Heart left ventricle (tissue), 16 donors: ENCODE data around the gene VWC2. TPM values are rescaled to one million over a fixed set of nuclear protein-coding genes. Genes with fewer than 3 reads are reported as not detected.

ENCODE experiments used
- ATAC-seq, 4 donors: fragments of 200-7000 bp; cut with Tn5 transposase; one replicate each; pipeline ENCODE4 v1.9.1; 2020 to 2022; ENCODE audit warnings: moderate library complexity in 4 of 4, mild to moderate bottlenecking in 3 of 4, moderate number of reproducible peaks in 1 of 4
- DNase-seq, 5 donors: peaks; one replicate each; pipeline ENCODE4 v3.0.0-alpha.2; 2020
- H3K27ac ChIP-seq, 12 donors: fragments of 200-600 bp; sonication (generic) in 4 of 12; one replicate each; pipeline versions ENCODE4 v1.5.0 to v1.8.0; 2016 to 2022; ENCODE audit warnings: mild to moderate bottlenecking in 2 of 12
- H3K27me3 ChIP-seq, 9 donors: fragments of 200-600 bp; sonication (generic) in 2 of 9; one replicate each; pipeline versions ENCODE4 v1.5.1 to v1.8.0; 2016 to 2022; ENCODE audit warnings: mild to moderate bottlenecking in 3 of 9
- H3K36me3 ChIP-seq, 9 donors: fragments of 200-600 bp; sonication (generic) in 2 of 9; one replicate each; pipeline versions ENCODE4 v1.5.0 to v1.8.0; 2018 to 2022; ENCODE audit warnings: mild to moderate bottlenecking in 2 of 9
- H3K4me1 ChIP-seq, 12 donors: fragments of 200-600 bp; sonication (generic) in 4 of 12; one replicate each; pipeline versions ENCODE4 v1.5.0 to v1.8.0; 2016 to 2022; ENCODE audit warnings: mild to moderate bottlenecking in 3 of 12
- H3K4me3 ChIP-seq, 12 donors: fragments of 200-600 bp; sonication (generic) in 4 of 12; one replicate each; pipeline versions ENCODE4 v1.5.0 to v1.8.0; 2017 to 2022; ENCODE audit warnings: mild to moderate bottlenecking in 9 of 12, moderate library complexity in 4 of 12
- H3K9me3 ChIP-seq, 12 donors: fragments of 200-600 bp; sonication (generic) in 4 of 12; one replicate each; pipeline versions ENCODE4 v1.5.0 to v1.8.0; 2016 to 2022; ENCODE audit warnings: mild to moderate bottlenecking in 1 of 12
- POLR2A ChIP-seq, 2 donors: fragments of 450-650 bp; IDR thresholded peaks; one replicate each; pipeline ENCODE4 v1.6.1; 2017; ENCODE audit warnings: antibody characterized with exemption in 2 of 2, mild to moderate bottlenecking in 2 of 2, moderate library complexity in 2 of 2
- WGBS, 4 donors: extraction: QIAGEN DNeasy Blood & Tissue Kit in 2 of 4; methylation state at CpG; one replicate each; pipeline versions ENCODE4 v1.1.5 to v1.1.7; 2013 to 2018; 5-methylcytosine and 5-hydroxymethylcytosine counted together
- intact Hi-C, 10 donors: fragments of 100-400 bp; cut with DNase I; formaldehyde crosslinking; loops; one replicate each; pipeline versions ENCODE4 v1.11.1 to v1.14.2; 2022
- polyA plus RNA-seq, 2 donors: library from polyadenylated mRNA; stranded (reverse); fragments of 200-250 nt; gene quantifications; one replicate each; pipeline ENCODE4 v1.2.3, GENCODE V29; 2013
- total RNA-seq, 9 donors: library from RNA; depleted of rRNA in 2 of 9; stranded (reverse); fragments of >200 nt in 2 of 9; fragmentation: NEBNext Ultra II Directional in 3 of 9; extraction: Animal tissue kit (Norgen Biotek cat#: 25700) in 3 of 9; gene quantifications; one replicate each; pipeline versions ENCODE4 v1.1.0 to v1.2.4, GENCODE V29; 2016 to 2023
- TF ChIP-seq, protein P1 (sequence below), 12 donors: fragments of 200-600 bp; sonication (generic) in 4 of 12; IDR thresholded peaks; one replicate each; pipeline versions ENCODE4 v1.5.0 to v1.8.0; 2018 to 2022; ENCODE audit warnings: antibody characterized with exemption in 12 of 12, mild to moderate bottlenecking in 5 of 12
- donor health status: ischemic (EF 13 %, LVEDD 7.1; RV severe dilation, severe dysfunction).
- donor health status: healthy with polysubstance abuse.
- donor health status: DM: no; HTN: yes; CAD: no.
- donor health status: DM: no; HTN: no; CAD: no.
- donor health status: ischemic (EF 25% LVEDD 6.9; RV normal size, moderate dysfunction).
- donor health status: ischemic (EF 25% LVEDD 5.7; RV mildly dilated, moderate dysfunction).
- donor health status: healthy.
- donor health status: DM: yes; HTN: yes; CAD: no.
- donor health status: ischemic (EF 35%, LVEDD 5.7; RV mildly dilated, moderate dysfunction).
- donor health status: nonischemic (EF 11% LVEDD 7.7; RV severe dilation, severe dysfunction).
- donor health status: DM: yes; HTN: yes; CAD: no.
- donor health status: PGD.
- donor health status: ischemic (EF 29% LVEDD 5.4; RV normal size, mild dysfunction).
- donor health status: nonischemic (EF 23%, LVEDD 6.1; RV moderate dilation, normal function).

VWC2 gene
- total and polyA plus RNA-seq, 11 donors = 2.3 to 10.1 (median 6.7) TPM

DNA sequence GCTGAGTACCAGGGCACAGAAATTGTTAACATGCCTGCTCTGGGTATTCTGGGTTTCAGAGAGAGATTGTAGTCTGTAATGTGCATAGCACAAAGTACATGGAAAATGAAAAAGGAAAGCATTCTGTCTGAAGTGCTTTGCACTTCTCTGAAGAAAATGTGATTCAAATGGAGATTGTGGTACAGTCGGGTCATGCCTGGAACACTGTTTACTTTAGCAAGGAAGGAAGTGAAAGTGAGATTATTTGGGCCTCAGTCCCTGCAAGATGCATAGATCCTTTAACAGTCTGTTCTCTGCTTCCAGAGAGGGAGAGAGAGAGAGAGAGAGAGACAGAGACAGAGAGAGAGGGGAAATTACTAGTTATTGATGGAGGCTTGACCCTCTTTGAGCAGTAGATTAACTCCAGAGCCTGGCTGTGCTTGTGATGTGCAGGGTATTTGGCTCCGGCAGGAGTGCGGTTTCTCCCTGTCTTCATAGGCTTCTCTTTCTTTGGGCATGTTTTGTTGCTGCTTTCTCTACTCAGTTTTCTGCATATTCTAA is 5.4 kb downstream of the VWC2 start:
- H3K27me3 ChIP-seq = peaks cover 0 to 33% (median 3%) of the 10 kb centered on the region in 9 donors
- 26 to 39% (median 31%) methylated on average over 3 of the region's 3 CpGs for WGBS, 4 donors
- no peaks in the 10 kb centered on the region for H3K9me3 ChIP-seq
- TF ChIP-seq, protein P1, sequence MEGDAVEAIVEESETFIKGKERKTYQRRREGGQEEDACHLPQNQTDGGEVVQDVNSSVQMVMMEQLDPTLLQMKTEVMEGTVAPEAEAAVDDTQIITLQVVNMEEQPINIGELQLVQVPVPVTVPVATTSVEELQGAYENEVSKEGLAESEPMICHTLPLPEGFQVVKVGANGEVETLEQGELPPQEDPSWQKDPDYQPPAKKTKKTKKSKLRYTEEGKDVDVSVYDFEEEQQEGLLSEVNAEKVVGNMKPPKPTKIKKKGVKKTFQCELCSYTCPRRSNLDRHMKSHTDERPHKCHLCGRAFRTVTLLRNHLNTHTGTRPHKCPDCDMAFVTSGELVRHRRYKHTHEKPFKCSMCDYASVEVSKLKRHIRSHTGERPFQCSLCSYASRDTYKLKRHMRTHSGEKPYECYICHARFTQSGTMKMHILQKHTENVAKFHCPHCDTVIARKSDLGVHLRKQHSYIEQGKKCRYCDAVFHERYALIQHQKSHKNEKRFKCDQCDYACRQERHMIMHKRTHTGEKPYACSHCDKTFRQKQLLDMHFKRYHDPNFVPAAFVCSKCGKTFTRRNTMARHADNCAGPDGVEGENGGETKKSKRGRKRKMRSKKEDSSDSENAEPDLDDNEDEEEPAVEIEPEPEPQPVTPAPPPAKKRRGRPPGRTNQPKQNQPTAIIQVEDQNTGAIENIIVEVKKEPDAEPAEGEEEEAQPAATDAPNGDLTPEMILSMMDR (IDR thresholded peaks at IDR 0.05) = no peak
- no peak for TF ChIP-seq POLR2A (IDR thresholded peaks at IDR 0.05)
- intact Hi-C loops = loop anchor here in 5 of 10 donors (5.0 to 10.0 kb wide), 6 partner anchors 64 to 292 kb away; no protein-coding TSS in a partner anchor
- no peaks in the 10 kb centered on the region for H3K36me3 ChIP-seq
- ATAC-seq (no peak), DNase-seq (no peak)
- peak overlapping the region in 6 of 12 donors; percentile 3 to 24 (median 8) for H3K4me3 ChIP-seq
- H3K4me1 ChIP-seq = peaks cover 0 to 54% (median 7%) of the 10 kb centered on the region in 12 donors
- peak overlapping the region; percentile 9 to 94 (median 43) for H3K27ac ChIP-seq

DNA sequence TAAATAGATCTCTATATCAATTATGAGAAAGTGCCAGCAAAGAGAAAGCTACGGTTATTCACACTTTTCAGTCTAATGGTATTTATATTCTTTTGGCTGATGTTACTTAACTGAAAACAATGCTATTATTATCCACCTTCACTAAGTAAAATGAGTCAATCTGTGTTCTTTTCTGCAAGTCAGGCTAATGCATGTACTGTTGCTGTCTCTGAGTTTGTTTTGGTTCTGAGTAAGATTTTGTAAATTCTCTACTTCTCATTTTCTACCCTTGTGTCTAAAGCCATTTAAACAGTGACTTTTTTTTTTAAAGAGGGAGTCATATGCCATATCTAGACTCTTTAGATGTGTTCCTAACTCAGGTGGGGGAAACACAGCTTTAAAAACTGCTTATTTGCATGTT is 7.5 kb downstream of the VWC2 start:
- intact Hi-C loops = loop anchor here in 1 of 10 donors (5.0 kb wide), 1 partner anchor 149 kb away; no protein-coding TSS in a partner anchor
- peaks cover 0 to 12% (median 0%) of the 10 kb centered on the region in 9 donors for H3K27me3 ChIP-seq
- ATAC-seq = no peak
- no peaks in the 10 kb centered on the region for H3K9me3 ChIP-seq
- no peaks in the 10 kb centered on the region for H3K36me3 ChIP-seq
- H3K4me1 ChIP-seq = peaks cover 0 to 59% (median 10%) of the 10 kb centered on the region in 12 donors
- 49 to 60% (median 55%) methylated on average over 1 of the region's 1 CpG for WGBS, 4 donors
- DNase-seq = no peak
- no peak for TF ChIP-seq POLR2A (IDR thresholded peaks at IDR 0.05)
- TF ChIP-seq, protein P1 (IDR thresholded peaks at IDR 0.05) = no peak
- peak overlapping the region in 6 of 12 donors; percentile 4 to 53 (median 27) for H3K27ac ChIP-seq
- H3K4me3 ChIP-seq = no peak overlapping the region

DNA sequence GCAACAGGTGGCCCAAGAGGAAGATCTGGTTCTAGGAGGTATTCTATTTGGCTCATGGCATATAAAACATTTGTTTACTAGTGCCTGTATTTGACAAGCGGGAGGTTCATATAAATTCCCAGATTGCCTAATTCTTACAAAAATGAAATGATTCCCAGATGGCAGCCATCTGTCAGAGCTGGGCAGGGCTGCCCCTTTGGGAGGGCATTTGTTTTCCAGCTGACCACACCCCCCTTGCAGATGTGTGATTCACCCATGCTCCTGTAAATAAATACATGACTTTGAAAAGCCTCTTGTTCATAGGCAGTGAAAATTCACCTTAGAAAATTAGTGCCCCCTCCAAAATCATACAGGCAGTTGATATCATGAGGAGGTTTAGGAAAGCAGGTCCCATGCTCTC is 8.6 kb downstream of the VWC2 start:
- no peak for ATAC-seq
- H3K27ac ChIP-seq = peak overlapping the region in 4 of 12 donors; percentile 11 to 77 (median 38)
- no peak overlapping the region for H3K4me3 ChIP-seq
- intact Hi-C loops = loop anchor here in 1 of 10 donors (5.0 kb wide), 1 partner anchor 150 kb away; no protein-coding TSS in a partner anchor
- no peaks in the 10 kb centered on the region for H3K36me3 ChIP-seq
- no peak for DNase-seq
- H3K27me3 ChIP-seq = peaks cover 0 to 5% (median 0%) of the 10 kb centered on the region in 9 donors
- WGBS, 4 donors = 75 to 98% (median 90%) methylated on average over 1 of the region's 1 CpG
- TF ChIP-seq, protein P1 (IDR thresholded peaks at IDR 0.05) = no peak
- TF ChIP-seq POLR2A (IDR thresholded peaks at IDR 0.05) = no peak
- H3K4me1 ChIP-seq = peaks cover 0 to 55% (median 10%) of the 10 kb centered on the region in 12 donors
- no peaks in the 10 kb centered on the region for H3K9me3 ChIP-seq

DNA sequence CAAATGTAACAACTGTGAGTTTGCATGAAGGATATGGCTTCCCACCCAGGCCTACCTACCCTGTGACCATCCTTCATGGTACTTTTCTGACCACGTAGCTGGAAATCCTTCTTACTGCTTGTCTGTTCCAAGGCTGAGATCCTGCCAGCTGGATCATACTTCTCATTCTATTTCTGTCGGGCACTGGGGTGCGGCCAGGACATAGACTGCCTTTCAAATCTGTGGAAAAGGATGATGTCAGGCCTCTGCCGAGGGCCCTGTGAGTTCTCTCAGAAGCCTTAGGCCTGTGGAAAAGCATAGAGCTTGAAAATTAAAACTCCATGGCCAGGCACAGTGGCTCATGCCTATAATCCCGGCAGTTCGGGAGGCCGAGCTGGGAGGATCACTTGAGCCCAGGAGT is 10.0 kb downstream of the VWC2 start:
- intact Hi-C loops = loop anchor here in 1 of 10 donors (5.0 kb wide), 1 partner anchor 151 kb away; no protein-coding TSS in a partner anchor
- H3K36me3 ChIP-seq = no peaks in the 10 kb centered on the region
- TF ChIP-seq, protein P1 (IDR thresholded peaks at IDR 0.05) = no peak
- TF ChIP-seq POLR2A (IDR thresholded peaks at IDR 0.05) = no peak
- peaks cover 0 to 55% (median 14%) of the 10 kb centered on the region in 12 donors for H3K4me1 ChIP-seq
- no peak overlapping the region for H3K4me3 ChIP-seq
- peak overlapping the region; percentile 49 to 84 (median 74) for H3K27ac ChIP-seq
- WGBS, 4 donors = 37 to 47% (median 43%) methylated on average over 7 of the region's 7 CpGs
- ATAC-seq = peak; percentile 96 to 98 (median 97)
- H3K9me3 ChIP-seq = no peaks in the 10 kb centered on the region
- DNase-seq = peak in 4 of 5 donors; percentile 77 to 89 (median 84)
- H3K27me3 ChIP-seq = no peaks in the 10 kb centered on the region
